Type B pancreatic cell (in vitro differentiated cells): ENCODE results near the gene TRIM33. TPM values are rescaled to one million over a fixed set of nuclear protein-coding genes. Genes with fewer than 3 reads are reported as not detected.
"Not testable (repeated sequence)": the region's sequence is repeated elsewhere in the genome, so short reads cannot be mapped to it uniquely, and the experiment has no call there.

Source experiments
- DNase-seq: peaks from one replicate; pipeline ENCODE4 v3.0.0; 2021; ENCODE audit warnings: mixed read lengths; ENCODE audit not compliant: unreplicated experiment; ENCODE audit errors: extremely low spot score
- H3K27ac Mint-ChIP-seq: 2 replicates; pipeline ENCODE4 v1.8.0; 2021; ENCODE audit warnings: mild to moderate bottlenecking, mixed read lengths
- H3K27me3 Mint-ChIP-seq: 2 replicates; pipeline ENCODE4 v1.8.0; 2021; ENCODE audit warnings: mixed read lengths
- H3K36me3 Mint-ChIP-seq: 2 replicates; pipeline ENCODE4 v1.8.0; 2021; ENCODE audit warnings: mixed read lengths
- H3K4me1 Mint-ChIP-seq: one replicate; pipeline ENCODE4 v1.8.0; 2021; ENCODE audit warnings: mixed read lengths; ENCODE audit not compliant: unreplicated experiment
- H3K4me3 Mint-ChIP-seq: 2 replicates; pipeline ENCODE4 v1.8.0; 2021; ENCODE audit warnings: mild to moderate bottlenecking, mixed read lengths
- H3K9me3 Mint-ChIP-seq: 2 replicates; pipeline ENCODE4 v1.8.0; 2021; ENCODE audit warnings: mixed read lengths
- total RNA-seq: library from RNA; stranded (reverse); gene quantifications from 2 replicates; pipeline ENCODE4 v1.2.1, GENCODE V29; 2021; ENCODE audit warnings: low replicate concordance
- TF ChIP-seq, protein P1 (sequence below): fragments of 200-600 bp; sonication (generic); conservative IDR thresholded peaks from 2 replicates; pipeline ENCODE4 v1.5.0; 2021; ENCODE audit warnings: antibody characterized with exemption, mild to moderate bottlenecking

The TRIM33 gene
- total RNA-seq, 1 donor from 2014 or later, result 46.6 TPM

DNA sequence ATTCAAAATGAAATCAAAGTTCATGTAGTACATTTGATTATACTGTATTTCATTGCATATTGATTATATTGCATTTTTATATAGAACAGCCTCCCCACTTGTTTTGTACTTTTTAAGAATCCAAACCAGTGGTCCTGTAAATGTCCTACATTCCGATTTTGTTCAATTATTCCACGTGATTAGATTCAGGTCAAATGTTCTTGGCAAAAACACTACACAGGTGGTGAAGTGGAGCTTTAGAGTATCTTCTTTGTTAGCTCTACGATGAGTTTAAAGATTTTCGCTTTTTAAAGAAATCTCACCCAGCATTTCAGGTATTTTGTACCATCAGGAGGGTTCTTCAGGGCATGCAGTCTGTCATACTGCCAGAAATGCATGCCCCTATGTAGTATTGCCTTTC lies 120.6 kb downstream of the TRIM33 start:
- Mint-ChIP-seq H3K4me1 (no peaks in the 10 kb centered on the region), H3K36me3 (peaks cover 20% of the 10 kb centered on the region), H3K9me3 (peaks cover 16% of the 10 kb centered on the region), H3K4me3 (no peak overlapping the region), H3K27ac (no peak overlapping the region), H3K27me3 (no peaks in the 10 kb centered on the region)
- DNase-seq, result no peak
- TF ChIP-seq, protein P1, sequence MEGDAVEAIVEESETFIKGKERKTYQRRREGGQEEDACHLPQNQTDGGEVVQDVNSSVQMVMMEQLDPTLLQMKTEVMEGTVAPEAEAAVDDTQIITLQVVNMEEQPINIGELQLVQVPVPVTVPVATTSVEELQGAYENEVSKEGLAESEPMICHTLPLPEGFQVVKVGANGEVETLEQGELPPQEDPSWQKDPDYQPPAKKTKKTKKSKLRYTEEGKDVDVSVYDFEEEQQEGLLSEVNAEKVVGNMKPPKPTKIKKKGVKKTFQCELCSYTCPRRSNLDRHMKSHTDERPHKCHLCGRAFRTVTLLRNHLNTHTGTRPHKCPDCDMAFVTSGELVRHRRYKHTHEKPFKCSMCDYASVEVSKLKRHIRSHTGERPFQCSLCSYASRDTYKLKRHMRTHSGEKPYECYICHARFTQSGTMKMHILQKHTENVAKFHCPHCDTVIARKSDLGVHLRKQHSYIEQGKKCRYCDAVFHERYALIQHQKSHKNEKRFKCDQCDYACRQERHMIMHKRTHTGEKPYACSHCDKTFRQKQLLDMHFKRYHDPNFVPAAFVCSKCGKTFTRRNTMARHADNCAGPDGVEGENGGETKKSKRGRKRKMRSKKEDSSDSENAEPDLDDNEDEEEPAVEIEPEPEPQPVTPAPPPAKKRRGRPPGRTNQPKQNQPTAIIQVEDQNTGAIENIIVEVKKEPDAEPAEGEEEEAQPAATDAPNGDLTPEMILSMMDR, result no peak

DNA sequence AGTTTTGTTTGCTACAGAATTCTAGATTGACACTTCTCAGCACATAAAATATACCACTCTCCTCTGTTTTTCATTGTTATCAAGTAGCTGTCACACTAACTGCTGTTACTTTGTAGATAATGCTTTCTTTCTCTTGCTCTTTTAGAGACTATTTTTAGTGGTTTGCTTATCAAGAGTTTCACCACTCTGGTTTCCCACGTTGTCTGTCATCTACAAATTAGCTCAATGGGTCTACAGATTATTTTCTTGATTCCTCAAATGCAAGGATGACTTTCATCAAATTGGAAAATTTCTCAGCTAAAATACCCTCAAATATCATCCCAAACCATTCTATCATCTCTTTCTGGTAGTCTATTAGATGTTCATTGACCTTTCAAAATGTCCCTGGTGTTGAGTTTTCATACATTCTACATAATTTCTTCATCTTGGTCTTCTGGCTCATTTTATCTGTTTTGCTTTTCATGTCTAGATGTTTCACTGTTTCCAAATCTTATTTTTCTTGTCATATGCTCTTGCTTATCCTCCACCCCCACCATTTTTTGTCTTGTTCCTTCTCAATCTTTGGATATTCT lies 122.5 kb downstream of the TRIM33 start:
- no peak for DNase-seq
- H3K4me1 Mint-ChIP-seq, result no peaks in the 10 kb centered on the region
- H3K4me3 Mint-ChIP-seq, result no peak overlapping the region
- H3K36me3 Mint-ChIP-seq, result peaks cover 15% of the 10 kb centered on the region
- no peaks in the 10 kb centered on the region for H3K27me3 Mint-ChIP-seq
- H3K27ac Mint-ChIP-seq, result no peak overlapping the region
- peaks cover 20% of the 10 kb centered on the region for H3K9me3 Mint-ChIP-seq
- TF ChIP-seq, protein P1, result no peak

DNA sequence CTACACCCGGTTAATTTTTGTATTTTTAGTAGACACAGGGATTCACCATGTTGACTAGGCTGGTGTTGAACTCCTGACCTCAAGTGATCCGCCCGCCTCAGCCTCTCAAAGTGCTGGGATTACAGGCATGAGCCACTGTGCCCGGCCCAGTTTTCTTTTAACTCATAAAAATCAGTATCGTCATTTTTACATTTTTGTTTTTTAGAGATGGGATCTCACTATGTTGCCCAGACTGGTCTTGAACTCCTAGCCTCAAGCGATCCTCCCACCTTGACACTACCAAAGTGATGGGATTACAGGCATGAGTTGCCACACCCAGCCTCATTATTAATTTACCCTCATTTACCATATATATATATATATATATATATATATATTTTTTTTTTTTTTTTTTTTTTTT lies 123.4 kb downstream of the TRIM33 start:
- not testable (repeated sequence) for DNase-seq, H3K4me1 Mint-ChIP-seq, H3K27me3 Mint-ChIP-seq, H3K4me3 Mint-ChIP-seq, H3K27ac Mint-ChIP-seq
- peaks cover 20% of the 10 kb centered on the region for H3K9me3 Mint-ChIP-seq
- H3K36me3 Mint-ChIP-seq, result peaks cover 15% of the 10 kb centered on the region

DNA sequence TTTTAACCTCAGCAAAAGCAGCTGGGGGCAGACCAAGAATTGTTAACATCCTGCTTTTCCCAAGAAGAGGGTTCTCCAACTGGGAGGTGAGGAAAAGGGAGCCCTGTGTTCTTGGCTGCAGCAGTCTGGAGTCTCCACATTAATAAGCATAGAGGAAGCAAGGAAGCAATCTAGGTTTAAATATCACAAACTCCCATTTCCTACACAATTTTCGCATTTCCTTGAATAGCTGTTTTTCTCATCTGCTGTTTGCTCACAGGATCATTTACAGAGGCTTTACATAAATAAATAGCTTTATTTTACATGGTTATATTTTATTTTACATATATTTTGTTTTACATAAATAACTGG lies 124.0 kb downstream of the TRIM33 start:
- no peaks in the 10 kb centered on the region for H3K27me3 Mint-ChIP-seq
- TF ChIP-seq, protein P1, result no peak
- no peak overlapping the region for H3K4me3 Mint-ChIP-seq
- no peak overlapping the region for H3K27ac Mint-ChIP-seq
- H3K36me3 Mint-ChIP-seq, result peaks cover 9% of the 10 kb centered on the region
- no peaks in the 10 kb centered on the region for H3K4me1 Mint-ChIP-seq
- peaks cover 20% of the 10 kb centered on the region for H3K9me3 Mint-ChIP-seq
- DNase-seq, result no peak

DNA sequence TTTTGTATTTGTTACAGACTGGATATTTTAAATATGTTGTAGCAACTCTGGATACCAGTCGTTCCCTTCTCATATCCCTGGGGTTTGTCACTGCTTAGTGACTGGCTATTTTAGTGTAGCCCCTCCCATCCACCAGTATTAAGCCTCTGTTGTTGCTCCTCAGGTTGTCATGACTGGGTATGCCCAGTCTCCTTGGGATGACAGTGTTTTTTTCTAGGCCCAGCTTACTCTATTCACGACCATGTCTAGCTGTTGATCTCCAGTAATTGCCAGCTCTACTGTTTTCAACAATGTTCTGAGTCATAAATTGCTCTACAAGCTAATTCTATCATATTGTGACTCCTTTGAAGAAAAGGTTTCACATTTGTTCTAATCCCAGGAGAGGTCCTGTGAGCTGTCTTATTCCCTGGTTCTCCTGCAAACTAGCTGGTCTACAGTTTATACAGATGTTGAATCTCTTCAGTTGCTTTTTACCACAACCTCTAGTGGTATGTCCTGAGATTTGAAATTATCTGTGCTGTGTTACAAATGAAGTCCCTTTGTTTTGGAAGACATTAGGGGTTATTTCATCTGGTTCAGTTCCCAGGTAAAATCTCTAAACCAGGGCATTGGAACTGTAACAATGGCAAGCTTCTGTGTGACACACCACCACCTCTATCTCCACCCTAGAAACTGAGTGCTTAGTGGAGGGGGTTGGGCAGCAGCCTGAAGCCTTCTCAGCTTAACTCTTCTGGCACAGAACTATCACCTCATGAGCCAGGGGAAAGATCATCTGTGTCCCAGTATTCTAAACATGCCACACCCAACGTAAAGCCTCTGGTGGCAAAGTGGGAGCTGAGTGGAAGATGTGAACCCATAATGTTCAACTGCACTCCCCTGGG lies 124.6 kb downstream of the TRIM33 start:
- TF ChIP-seq, protein P1, result no peak
- Mint-ChIP-seq H3K4me3 (no peak overlapping the region), H3K27me3 (no peaks in the 10 kb centered on the region), H3K27ac (no peak overlapping the region), H3K9me3 (peaks cover 20% of the 10 kb centered on the region), H3K36me3 (peaks cover 7% of the 10 kb centered on the region), H3K4me1 (no peaks in the 10 kb centered on the region)
- DNase-seq, result no peak

DNA sequence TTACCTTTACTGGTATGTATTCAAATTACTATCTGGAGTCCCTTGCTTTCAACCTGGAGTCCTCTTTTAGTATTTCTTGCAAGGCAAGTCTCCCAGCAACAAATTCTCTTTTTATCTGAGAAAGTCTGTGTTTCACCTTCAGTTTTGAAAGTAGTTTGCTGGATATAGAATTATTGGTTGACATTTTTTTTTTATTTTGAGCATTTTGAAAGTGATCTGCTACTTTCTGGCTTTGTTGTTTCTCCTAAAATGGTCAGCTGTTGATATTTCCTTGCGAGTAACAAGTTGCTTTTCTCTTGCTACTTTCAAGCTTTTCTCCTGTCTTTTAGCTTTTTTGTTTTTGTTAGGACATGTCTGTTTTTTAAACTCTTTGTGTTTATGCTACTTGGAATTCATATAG lies 126.1 kb downstream of the TRIM33 start:
- H3K9me3 Mint-ChIP-seq, result peaks cover 20% of the 10 kb centered on the region
- DNase-seq, result no peak
- TF ChIP-seq, protein P1, result no peak
- H3K4me1 Mint-ChIP-seq, result no peaks in the 10 kb centered on the region
- H3K4me3 Mint-ChIP-seq, result no peak overlapping the region
- H3K27me3 Mint-ChIP-seq, result no peaks in the 10 kb centered on the region
- peaks cover 3% of the 10 kb centered on the region for H3K36me3 Mint-ChIP-seq
- H3K27ac Mint-ChIP-seq, result no peak overlapping the region
